T-cell (primary cell): ENCODE data around the gene CAPN5. TPM values are rescaled to one million over a fixed set of nuclear protein-coding genes. Genes with fewer than 3 reads are reported as not detected.

Experiments used
- ATAC-seq, 4 experiments: fragments of 200-7000 bp in 3 of 4; fragments of 150-1000 bp in 1 of 4; cut with Tn5 transposase; replicated peaks in 1 of 4; 1 replicate in 3 of 4; 2 replicates in 1 of 4; pipeline ENCODE4 v1.10.0; 2021; ENCODE audit warnings: moderate library complexity in 3 of 4, mild to moderate bottlenecking in 2 of 4, moderate number of reproducible peaks in 1 of 4
- CTCF ChIA-PET, 2 donors: fragments of 300-600 bp; sonication (Branson Sonifier 250); formaldehyde crosslinking; loops; one replicate each; lab custom pipeline; 2022; ENCODE audit warnings: antibody characterized with exemption in 2 of 2; lab: Charles Lee
- POLR2A ChIA-PET, 2 donors: fragments of 300-600 bp; sonication (Branson Sonifier 250); formaldehyde crosslinking; loops; one replicate each; lab custom pipeline; 2022; ENCODE audit warnings: antibody characterized with exemption in 2 of 2; lab: Charles Lee
- DNase-seq, 35 experiments: peaks; one replicate each; pipeline versions ENCODE4 v3.0.0 to v3.0.0-alpha.2; 2013 to 2023
- H3K27ac ChIP-seq: one replicate; pipeline ENCODE4 v1.5.1; 2013; ENCODE audit warnings: low read length
- H3K27me3 ChIP-seq, 2 experiments: replicated peaks in 1 of 2; 1 replicate in 1 of 2; 2 replicates in 1 of 2; pipeline versions ENCODE4 v1.6.1 to v1.7.0; 2013; ENCODE audit warnings: low read length in 1 of 2, mixed read lengths in 1 of 2; ENCODE audit not compliant: control insufficient read depth in 2 of 2, insufficient read depth in 2 of 2; ENCODE audit errors: extremely low read depth in 1 of 2
- H3K36me3 ChIP-seq, 2 donors: 1 replicate in 1 of 2; 2 replicates in 1 of 2; pipeline versions ENCODE4 v1.6.1 to v1.7.0; 2013; ENCODE audit warnings: low read length in 1 of 2; ENCODE audit not compliant: control insufficient read depth in 2 of 2, insufficient read depth in 1 of 2; ENCODE audit errors: extremely low read depth in 1 of 2
- H3K4me1 ChIP-seq, 2 experiments: 1 replicate in 1 of 2; 2 replicates in 1 of 2; pipeline versions ENCODE4 v1.6.1 to v1.7.0; 2013; ENCODE audit warnings: low read length in 2 of 2, mixed read lengths in 1 of 2; ENCODE audit not compliant: insufficient read depth in 2 of 2, control insufficient read depth in 1 of 2; ENCODE audit errors: extremely low read depth in 1 of 2
- H3K4me3 ChIP-seq, 2 donors: 1 replicate in 1 of 2; 2 replicates in 1 of 2; pipeline versions ENCODE4 v1.5.1 to v1.7.0; 2013; ENCODE audit warnings: mild to moderate bottlenecking in 2 of 2, low read length in 1 of 2, moderate library complexity in 1 of 2; ENCODE audit not compliant: control insufficient read depth in 1 of 2; ENCODE audit errors: extremely low read depth in 1 of 2
- H3K9me3 ChIP-seq: 2 replicates; pipeline ENCODE4 v1.7.0; 2013
- H3K27ac Mint-ChIP-seq, 2 donors: one replicate each; pipeline ENCODE4 v1.8.0; 2020 to 2021; ENCODE audit warnings: mild to moderate bottlenecking in 2 of 2, mixed read lengths in 2 of 2
- H3K27me3 Mint-ChIP-seq, 2 donors: one replicate each; pipeline ENCODE4 v1.8.0; 2021 to 2022; ENCODE audit warnings: mixed read lengths in 2 of 2
- H3K36me3 Mint-ChIP-seq: one replicate; pipeline ENCODE4 v1.8.0; 2021; ENCODE audit warnings: mixed read lengths
- H3K4me1 Mint-ChIP-seq, 3 donors: one replicate each; pipeline ENCODE4 v1.8.0; 2020 to 2022; ENCODE audit warnings: mixed read lengths in 3 of 3, mild to moderate bottlenecking in 1 of 3
- H3K4me3 Mint-ChIP-seq, 3 donors: one replicate each; pipeline ENCODE4 v1.8.0; 2020 to 2022; ENCODE audit warnings: mild to moderate bottlenecking in 3 of 3, mixed read lengths in 3 of 3, moderate library complexity in 3 of 3
- H3K9me3 Mint-ChIP-seq, 3 donors: one replicate each; pipeline ENCODE4 v1.8.0; 2020 to 2022; ENCODE audit warnings: mixed read lengths in 3 of 3
- WGBS: methylation state at CpG from one replicate; pipeline ENCODE4 v1.1.5; 2013; ENCODE audit warnings: missing lambda C conversion rate; ENCODE audit not compliant: insufficient coverage; 5-methylcytosine and 5-hydroxymethylcytosine counted together
- total RNA-seq, 35 experiments: library from RNA in 6 of 35; stranded (reverse) in 6 of 35; fragments of 120-200 nt in 1 of 35; gene quantifications; one replicate each; pipeline versions ENCODE4 v1.2.1 to v1.2.4 and lab custom pipeline; 2013 to 2026

CAPN5 gene
- total RNA-seq, 5 donors from 2014 or later (not counting 1 experiment from before 2014, with no cell fraction given): 3.1 to 6.4 (median 4.0) TPM

DNA sequence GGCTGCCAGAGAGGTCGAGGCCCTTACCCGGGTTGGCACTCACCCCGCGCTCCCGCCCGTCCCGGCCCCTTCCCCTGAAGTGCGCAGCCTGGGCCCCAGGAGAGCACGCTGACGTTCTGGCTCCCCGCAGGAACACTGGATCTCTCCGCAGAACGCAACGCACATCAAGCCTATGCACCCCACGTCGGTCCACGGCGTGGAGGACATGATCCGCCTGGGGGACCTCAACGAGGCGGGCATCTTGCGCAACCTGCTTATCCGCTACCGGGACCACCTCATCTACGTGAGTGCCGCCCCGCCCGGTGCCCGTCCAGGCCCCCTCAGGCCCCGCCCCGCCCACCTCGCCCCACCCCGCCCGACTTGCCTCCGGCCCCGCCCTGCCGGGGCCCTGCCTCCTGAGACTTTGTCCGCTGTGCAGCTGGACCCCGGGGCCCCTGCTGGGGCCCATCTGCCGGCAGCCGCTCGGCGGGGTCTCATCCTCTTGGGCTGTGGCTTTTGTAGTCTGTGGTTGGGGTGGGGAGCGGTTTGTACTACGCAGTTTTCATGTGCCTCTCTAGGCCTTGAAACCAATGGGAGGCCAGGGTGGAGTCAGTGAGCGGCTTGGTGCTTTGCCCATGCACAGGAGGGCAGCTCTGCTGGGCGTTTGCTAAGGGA is 81.0 kb downstream of the CAPN5 start:
- H3K4me1 Mint-ChIP-seq: peaks cover 31 to 45% (median 35%) of the 10 kb centered on the region in 3 donors
- H3K27ac Mint-ChIP-seq: peak overlapping the region; percentile 28 to 31
- POLR2A ChIA-PET: interaction anchor here in 1 of 2 donors (0.6 to 0.7 kb wide), 2 partner anchors 170 to 1516 kb away, joined by 4 to 5 read pairs; no protein-coding TSS in a partner anchor

GRCh38 chr11:77148963-77149715 is 82.4 kb downstream of the CAPN5 start:
- no peak overlapping the region for H3K4me3 ChIP-seq
- no peaks in the 10 kb centered on the region for H3K9me3 ChIP-seq
- POLR2A ChIA-PET: no interaction called here
- H3K27ac ChIP-seq: no peak overlapping the region
- DNase-seq: no peak
- H3K36me3 Mint-ChIP-seq: no peaks in the 10 kb centered on the region
- H3K4me1 Mint-ChIP-seq: peaks cover 33 to 50% (median 42%) of the 10 kb centered on the region in 3 donors
- CTCF ChIA-PET: no interaction called here
- H3K36me3 ChIP-seq: no peaks in the 10 kb centered on the region
- no peaks in the 10 kb centered on the region for H3K27me3 Mint-ChIP-seq
- H3K27me3 ChIP-seq: peaks cover 0 to 8% of the 10 kb centered on the region in 2 experiments
- no peak overlapping the region for H3K27ac Mint-ChIP-seq
- no peak for ATAC-seq
- 90% methylated on average over 8 of the region's 8 CpGs for whole genome bisulfite sequencing
- no peaks in the 10 kb centered on the region for H3K9me3 Mint-ChIP-seq
- peaks cover 11 to 45% of the 10 kb centered on the region in 2 experiments for H3K4me1 ChIP-seq
- no peak overlapping the region for H3K4me3 Mint-ChIP-seq

More for the DNA sequence above, 81.0 kb downstream of the CAPN5 start:
- Histone ChIP-seq H3K9me3 (no peaks in the 10 kb centered on the region), H3K4me3 (peak overlapping the region; percentile 12 to 55), H3K27me3 (peaks cover 0 to 3% of the 10 kb centered on the region in 2 experiments), H3K27ac (no peak overlapping the region), H3K36me3 (no peaks in the 10 kb centered on the region), H3K4me1 (peaks cover 11 to 34% of the 10 kb centered on the region in 2 experiments)
- Mint-ChIP-seq H3K4me3 (peak overlapping the region; percentile 62 to 70 (median 63)), H3K9me3 (no peaks in the 10 kb centered on the region), H3K36me3 (no peaks in the 10 kb centered on the region), H3K27me3 (no peaks in the 10 kb centered on the region)
- CTCF ChIA-PET: no interaction called here
- 45% methylated on average over 29 of the region's 47 CpGs for WGBS
- ATAC-seq (peak; percentile 53 to 80 (median 62)), DNase-seq (peak in 28 of 35 experiments; percentile 10 to 53 (median 27))

DNA sequence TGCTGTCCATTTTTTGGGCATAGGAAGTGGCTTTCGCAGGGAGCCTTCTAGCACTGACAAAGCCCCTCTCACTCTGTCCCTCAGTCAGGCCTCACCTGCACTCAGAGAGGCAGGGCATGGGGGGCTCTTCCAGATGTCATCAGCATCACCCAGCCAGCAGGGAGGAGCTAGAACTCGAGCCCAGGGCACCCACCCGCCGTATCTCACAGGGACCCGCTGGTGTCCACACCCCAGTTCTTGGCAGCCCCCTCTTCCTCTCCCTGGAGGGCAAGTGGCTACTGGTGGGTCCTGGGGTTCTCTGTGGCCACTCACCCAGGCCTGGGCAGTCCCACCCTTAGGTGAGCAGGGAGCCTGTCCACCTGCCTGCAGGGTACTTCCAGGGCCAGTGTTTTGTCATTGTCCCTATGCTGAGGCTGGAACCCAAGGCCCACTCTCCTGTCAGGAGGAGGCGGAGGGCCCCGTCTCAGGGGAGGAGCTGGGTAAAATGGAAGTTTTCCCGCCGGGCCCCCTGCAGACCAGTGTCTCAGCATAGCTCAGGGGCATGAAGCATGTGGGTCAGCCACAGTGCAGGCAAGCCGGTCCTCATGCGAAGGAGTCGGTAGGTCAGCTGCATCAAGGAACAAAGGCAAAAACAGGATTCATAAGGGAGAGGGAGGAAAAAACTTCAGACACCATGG is 83.1 kb downstream of the CAPN5 start:
- peaks cover 33 to 56% (median 43%) of the 10 kb centered on the region in 3 donors for H3K4me1 Mint-ChIP-seq
- Histone ChIP-seq H3K4me3 (no peak overlapping the region), H3K9me3 (no peaks in the 10 kb centered on the region), H3K36me3 (no peaks in the 10 kb centered on the region), H3K27me3 (peaks cover 0 to 8% of the 10 kb centered on the region in 2 experiments), H3K4me1 (peaks cover 11 to 52% of the 10 kb centered on the region in 2 experiments), H3K27ac (no peak overlapping the region)
- 91% methylated on average over 10 of the region's 12 CpGs for WGBS
- H3K9me3 Mint-ChIP-seq: no peaks in the 10 kb centered on the region
- ATAC-seq (no peak), DNase-seq (no peak)
- ChIA-PET POLR2A (no interaction called here), CTCF (no interaction called here)
- no peaks in the 10 kb centered on the region for H3K36me3 Mint-ChIP-seq
- no peak overlapping the region for H3K27ac Mint-ChIP-seq
- no peaks in the 10 kb centered on the region for H3K27me3 Mint-ChIP-seq
- no peak overlapping the region for H3K4me3 Mint-ChIP-seq

DNA sequence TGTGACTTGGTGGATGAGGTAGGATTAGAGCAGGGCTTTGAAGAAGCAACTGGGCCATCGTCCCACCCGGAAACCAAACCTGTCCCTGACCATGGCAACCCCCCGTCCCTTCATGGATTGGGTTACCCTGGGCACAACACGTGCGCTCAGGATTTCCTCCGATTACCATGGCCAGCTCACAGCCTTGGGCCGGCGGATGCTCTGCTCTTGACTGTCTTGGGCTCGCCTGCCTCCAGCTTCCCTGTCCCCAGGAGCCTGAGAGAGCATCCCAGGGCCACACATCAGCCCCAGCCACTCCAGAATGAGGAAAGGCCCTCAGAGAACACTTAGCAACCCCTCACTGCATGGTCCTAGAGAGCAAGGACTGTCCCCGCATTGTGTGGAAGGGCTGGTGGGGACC is 84.1 kb downstream of the CAPN5 start:
- Mint-ChIP-seq H3K27me3 (no peaks in the 10 kb centered on the region), H3K4me3 (no peak overlapping the region), H3K27ac (no peak overlapping the region), H3K4me1 (peaks cover 33 to 63% (median 45%) of the 10 kb centered on the region in 3 donors), H3K36me3 (no peaks in the 10 kb centered on the region), H3K9me3 (no peaks in the 10 kb centered on the region)
- H3K36me3 ChIP-seq: no peaks in the 10 kb centered on the region
- ATAC-seq (no peak), DNase-seq (no peak)
- WGBS: 96% methylated on average over 10 of the region's 10 CpGs
- no peaks in the 10 kb centered on the region for H3K9me3 ChIP-seq
- H3K27ac ChIP-seq: no peak overlapping the region
- peaks cover 0 to 8% of the 10 kb centered on the region in 2 experiments for H3K27me3 ChIP-seq
- POLR2A ChIA-PET: no interaction called here
- H3K4me1 ChIP-seq: peaks cover 11 to 52% of the 10 kb centered on the region in 2 experiments
- CTCF ChIA-PET: no interaction called here
- no peak overlapping the region for H3K4me3 ChIP-seq

DNA sequence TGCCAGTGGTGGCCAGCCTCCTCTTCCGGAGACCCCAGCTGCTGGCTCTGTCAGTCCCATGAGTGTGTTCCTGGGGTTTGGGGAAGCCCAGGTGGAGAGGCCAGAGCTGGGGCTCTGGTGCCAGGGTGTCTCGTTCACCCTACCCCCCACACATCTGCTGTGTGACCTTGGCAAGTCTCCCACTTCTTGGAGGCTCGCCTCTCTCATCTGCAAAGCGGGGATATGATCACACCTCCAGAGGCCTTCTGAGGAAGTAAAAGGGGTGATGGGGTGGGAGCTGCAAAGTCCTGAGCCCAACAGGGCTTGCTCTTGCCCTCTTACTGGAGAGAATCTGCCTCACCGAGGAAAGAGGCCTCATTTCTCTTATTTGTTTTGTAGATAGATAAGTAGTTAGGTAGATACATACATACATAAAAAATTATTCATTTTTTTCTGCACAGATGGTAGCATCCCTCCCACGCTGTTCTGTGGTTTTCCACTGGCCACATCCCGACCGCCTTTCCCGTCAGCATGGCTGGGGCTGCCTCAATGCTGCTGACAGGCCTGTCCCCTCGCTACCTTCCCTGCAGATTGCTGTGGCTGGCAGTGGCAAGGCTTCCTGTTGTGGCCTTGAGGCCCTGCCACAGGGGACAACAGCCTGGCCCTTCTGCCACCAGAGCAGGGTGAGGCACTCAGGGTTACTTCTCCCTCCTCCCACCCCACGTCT is 85.2 kb downstream of the CAPN5 start:
- no peaks in the 10 kb centered on the region for H3K9me3 Mint-ChIP-seq
- 16% methylated on average over 4 of the region's 11 CpGs for WGBS
- ATAC-seq (peak; percentile 29 to 64 (median 56)), DNase-seq (peak in 34 of 35 experiments; percentile 13 to 65 (median 38))
- H3K4me1 Mint-ChIP-seq: peaks cover 33 to 62% (median 45%) of the 10 kb centered on the region in 3 donors
- ChIA-PET POLR2A (no interaction called here), CTCF (interaction anchor here in 1 of 2 donors (0.6 kb wide), 1 partner anchor 1327 kb away, joined by 4 read pairs; no protein-coding TSS in a partner anchor)
- H3K27me3 ChIP-seq: peaks cover 0 to 8% of the 10 kb centered on the region in 2 experiments
- H3K27ac Mint-ChIP-seq: peak overlapping the region; percentile 36 to 79
- no peaks in the 10 kb centered on the region for H3K36me3 Mint-ChIP-seq
- H3K36me3 ChIP-seq: no peaks in the 10 kb centered on the region
- no peaks in the 10 kb centered on the region for H3K27me3 Mint-ChIP-seq
- H3K4me1 ChIP-seq: peaks cover 11 to 51% of the 10 kb centered on the region in 2 experiments
- H3K9me3 ChIP-seq: no peaks in the 10 kb centered on the region
- peak overlapping the region; percentile 1 for H3K27ac ChIP-seq
- H3K4me3 ChIP-seq: no peak overlapping the region
- H3K4me3 Mint-ChIP-seq: peak overlapping the region in 1 of 3 donors; percentile 10
